Keratinocyte (primary cell): ENCODE data around the gene LAYN. TPM values are rescaled to one million over a fixed set of nuclear protein-coding genes. Genes with fewer than 3 reads are reported as not detected.

Experiments
- DNase-seq: peaks from one replicate; pipeline ENCODE4 v3.0.0-alpha.2; 2011; ENCODE audit warnings: low read depth, missing footprints, low spot score
- FAIRE-seq: peaks from 2 replicates; lab custom pipeline; 2011; peaks lifted over from hg19 to GRCh38; lab: Jason Lieb, UNC
- H2AFZ ChIP-seq: 2 replicates; pipeline ENCODE4 v1.6.0; 2012; ENCODE audit warnings: low read length, control low read depth, inconsistent platforms; ENCODE audit not compliant: control insufficient read depth
- H3K27ac ChIP-seq: 2 replicates; pipeline ENCODE4 v1.5.1; 2011; ENCODE audit warnings: low read length; ENCODE audit not compliant: control insufficient read depth, insufficient read depth
- H3K27me3 ChIP-seq: 3 replicates; pipeline ENCODE4 v1.6.0; 2011; ENCODE audit warnings: low read length; ENCODE audit not compliant: control insufficient read depth, insufficient read depth; ENCODE audit errors: extremely low read depth
- H3K36me3 ChIP-seq, 2 experiments: 2 replicates in 1 of 2; 3 replicates in 1 of 2; pipeline ENCODE4 v1.5.1; 2011; ENCODE audit warnings: low read length in 2 of 2, mild to moderate bottlenecking in 1 of 2; ENCODE audit not compliant: control insufficient read depth in 2 of 2, insufficient read depth in 2 of 2; ENCODE audit errors: extremely low read depth in 1 of 2
- H3K4me1 ChIP-seq: 3 replicates; pipeline ENCODE4 v1.5.1; 2011; ENCODE audit warnings: low read length; ENCODE audit not compliant: control insufficient read depth, insufficient read depth; ENCODE audit errors: extremely low read depth
- H3K4me2 ChIP-seq: 3 replicates; pipeline ENCODE4 v1.6.0; 2011; ENCODE audit warnings: low read depth, low read length; ENCODE audit not compliant: control insufficient read depth, insufficient read depth; ENCODE audit errors: extremely low read depth
- H3K4me3 ChIP-seq, 3 experiments: fragments of 200-600 bp in 1 of 3; sonication (generic) in 1 of 3; 2 replicates in 2 of 3; 3 replicates in 1 of 3; pipeline ENCODE4 v1.5.1; 2011 to 2016; ENCODE audit warnings: low read length in 3 of 3, mild to moderate bottlenecking in 3 of 3, control low read depth in 2 of 3, inconsistent platforms in 1 of 3, low read depth in 1 of 3, mixed read lengths in 1 of 3, mixed run types in 1 of 3, moderate library complexity in 1 of 3; ENCODE audit not compliant: control insufficient read depth in 2 of 3, insufficient read depth in 2 of 3; ENCODE audit errors: extremely low read depth in 1 of 3
- H3K79me2 ChIP-seq: 2 replicates; pipeline ENCODE4 v1.6.0; 2012; ENCODE audit warnings: low read length; ENCODE audit not compliant: control insufficient read depth, insufficient read depth
- H3K9ac ChIP-seq: 3 replicates; pipeline ENCODE4 v1.6.0; 2011; ENCODE audit warnings: low read length; ENCODE audit not compliant: control insufficient read depth, insufficient read depth; ENCODE audit errors: extremely low read depth
- H3K9me1 ChIP-seq: 3 replicates; pipeline ENCODE4 v1.6.0; 2011; ENCODE audit warnings: low read length; ENCODE audit not compliant: control insufficient read depth, insufficient read depth; ENCODE audit errors: extremely low read depth
- H3K9me3 ChIP-seq: 2 replicates; pipeline ENCODE4 v1.5.1; 2012; ENCODE audit warnings: low read depth, low read length; ENCODE audit not compliant: control insufficient read depth
- H4K20me1 ChIP-seq: 3 replicates; pipeline ENCODE4 v1.6.0; 2011; ENCODE audit warnings: low read length; ENCODE audit not compliant: control insufficient read depth, insufficient read depth; ENCODE audit errors: extremely low read depth
- CTCF ChIP-seq, 3 experiments: IDR thresholded peaks in 1 of 3; conservative IDR thresholded peaks in 1 of 3; optimal IDR thresholded peaks in 1 of 3; 2 replicates in 2 of 3; 3 replicates in 1 of 3; pipeline versions ENCODE3 to v1.5.1; 2011; ENCODE audit warnings: low read length in 3 of 3, mild to moderate bottlenecking in 3 of 3, moderate library complexity in 2 of 3, control low read depth in 1 of 3, inconsistent platforms in 1 of 3; ENCODE audit not compliant: insufficient read depth in 2 of 3; ENCODE audit errors: extremely low read depth in 1 of 3
- EZH2 ChIP-seq: IDR thresholded peaks from one replicate; pipeline ENCODE4 v1.6.1; 2012; ENCODE audit warnings: inconsistent platforms, mild to moderate bottlenecking, low read length, moderate library complexity
- dilution Hi-C: fragments of 300-500 bp; cut with MboI; formaldehyde crosslinking; loops from one replicate; pipeline ENCODE4 v1.7.0; 2020; ENCODE audit warnings: low sequenced_read_pairs; ENCODE audit not compliant: extremely low pct_ligation_motif_present
- polyA plus RNA-seq, 5 experiments: library from polyadenylated mRNA; depleted of rRNA in 3 of 5; stranded (reverse) in 3 of 5; stranded (forward) in 1 of 5; unstranded in 1 of 5; fragments of >200 nt; gene quantifications; 1 replicate in 1 of 5; 2 replicates in 3 of 5; 3 replicates in 1 of 5; pipeline versions ENCODE4 v1.2.1 to v1.2.3, GENCODE V29; 2011 to 2012; ENCODE audit warnings: missing spikeins in 2 of 5, low read depth in 1 of 5, low replicate concordance in 1 of 5

LAYN gene
- polyA plus RNA-seq, 1 donor (not counting 4 experiments of a cell fraction or from before 2014, with no cell fraction given): 1.1 TPM

DNA sequence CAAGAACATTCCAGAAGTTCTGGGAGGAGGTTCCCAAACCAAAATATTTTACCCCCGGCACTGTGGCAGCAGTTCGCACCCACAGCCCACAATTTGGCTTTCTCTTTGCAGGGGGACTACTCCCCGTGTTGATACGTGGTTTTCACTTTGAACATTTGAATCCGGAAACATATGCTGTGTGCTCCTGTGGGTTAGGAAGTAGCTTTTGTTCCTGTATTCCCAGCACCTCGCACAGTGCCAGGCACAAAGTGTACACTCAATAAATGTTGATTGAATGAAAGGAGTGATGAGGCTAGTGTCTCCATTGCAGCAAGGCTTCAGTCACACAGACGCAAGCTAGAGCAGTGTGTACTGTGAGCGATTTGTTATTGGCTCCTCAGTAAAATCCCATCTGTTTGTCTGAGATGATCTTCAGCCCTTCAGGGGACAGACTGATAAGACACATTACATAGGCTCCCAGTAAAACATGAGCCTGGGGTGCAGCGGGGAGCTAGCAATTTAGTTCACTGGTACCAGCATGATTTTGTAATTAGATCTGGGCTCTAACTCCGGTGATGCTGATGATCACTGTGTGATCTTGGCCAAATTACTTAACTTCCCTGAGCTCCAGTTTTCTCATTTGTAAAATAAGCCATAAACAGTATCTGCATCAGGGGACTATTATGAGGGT is 2.2 kb downstream of the LAYN start:
- FAIRE-seq: no peak
- DNase-seq: no peak
- Histone ChIP-seq H3K9ac (no peak overlapping the region), H3K9me1 (no peaks in the 10 kb centered on the region), H3K4me2 (no peak overlapping the region), H4K20me1 (no peaks in the 10 kb centered on the region), H3K36me3 (no peaks in the 10 kb centered on the region), H3K27me3 (peaks cover 23% of the 10 kb centered on the region), H3K4me3 (no peak overlapping the region), H2AFZ (no peak overlapping the region), H3K79me2 (no peaks in the 10 kb centered on the region), H3K27ac (no peak overlapping the region), H3K9me3 (no peaks in the 10 kb centered on the region), H3K4me1 (peaks cover 10% of the 10 kb centered on the region)
- TF ChIP-seq CTCF (optimal IDR thresholded peaks at IDR 0.05 in 1 of 3, IDR thresholded peaks at IDR 0.05 in 1 of 3, conservative IDR thresholded peaks at IDR 0.05 in 1 of 3; ENCODE audit: extremely low read depth in 1 of 3, insufficient read depth in 2 of 3, low read length in 3 of 3): no peak
- TF ChIP-seq EZH2: no peak
- dilution Hi-C loops: no loop called here

- no peaks in the 10 kb centered on the region for H3K36me3 ChIP-seq
- no peak for FAIRE-seq
- dilution Hi-C loops: no loop called here
- no peak for TF ChIP-seq EZH2
- TF ChIP-seq CTCF (optimal IDR thresholded peaks at IDR 0.05 in 1 of 3, IDR thresholded peaks at IDR 0.05 in 1 of 3, conservative IDR thresholded peaks at IDR 0.05 in 1 of 3; ENCODE audit: extremely low read depth in 1 of 3, insufficient read depth in 2 of 3, low read length in 3 of 3): no peak
- no peak overlapping the region for H3K4me3 ChIP-seq
- no peaks in the 10 kb centered on the region for H3K79me2 ChIP-seq
- DNase-seq: no peak
- H3K4me2 ChIP-seq: no peak overlapping the region
- no peaks in the 10 kb centered on the region for H4K20me1 ChIP-seq
- peaks cover under 1% of the 10 kb centered on the region for H3K4me1 ChIP-seq
- no peak overlapping the region for H2AFZ ChIP-seq
- no peaks in the 10 kb centered on the region for H3K9me3 ChIP-seq
- H3K9ac ChIP-seq: no peak overlapping the region
- H3K27me3 ChIP-seq: no peaks in the 10 kb centered on the region
- no peak overlapping the region for H3K27ac ChIP-seq
- H3K9me1 ChIP-seq: no peaks in the 10 kb centered on the region
These were observed 8.0 kb downstream of the LAYN start for GRCh38 chr11:111548525-111548924.
